ENCODE results near the gene SYNJ2.
"Not testable (repeated sequence)": the region's sequence is repeated elsewhere in the genome, so short reads cannot be mapped to it uniquely, and the experiment has no call there.

SYNJ2 gene

GRCh38 chr6:157959451-157960227 lies 22.0 kb upstream of the SYNJ2 start:
- no peak for DNase-seq

GRCh38 chr6:157961153-157961831 lies 20.4 kb upstream of the SYNJ2 start:
- DNase-seq = no peak

GRCh38 chr6:157961832-157962575 lies 19.7 kb upstream of the SYNJ2 start:
- DNase-seq = no peak

GRCh38 chr6:157962601-157963302 lies 18.9 kb upstream of the SYNJ2 start:
- DNase-seq = no peak

- no peak for DNase-seq
Observed at GRCh38 chr6:157964100-157964499, 17.6 kb upstream of the SYNJ2 start.

- DNase-seq = no peak
Observed at GRCh38 chr6:157965387-157965786, 16.3 kb upstream of the SYNJ2 start.

DNA sequence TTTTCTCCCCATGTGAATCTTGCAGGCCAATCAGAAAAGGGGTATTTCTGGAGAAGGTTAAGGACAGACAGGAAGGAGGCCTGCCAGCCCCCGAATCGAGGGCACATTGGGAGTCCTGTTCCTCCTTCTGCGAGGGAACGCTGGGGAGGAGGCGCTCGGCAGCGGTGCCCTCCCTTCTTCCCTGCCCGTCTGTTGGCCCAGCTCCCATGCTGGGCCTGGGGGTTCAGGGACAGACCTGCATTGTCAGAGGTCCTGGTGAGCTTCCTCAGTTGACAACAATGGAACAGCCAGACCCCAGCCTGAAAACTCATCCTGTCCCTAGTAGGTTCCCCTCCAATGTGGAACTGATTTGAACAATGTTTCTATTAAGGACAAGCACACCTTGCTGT lies 15.1 kb upstream of the SYNJ2 start:
- DNase-seq = no peak

GRCh38 chr6:157967020-157967419 lies 14.6 kb upstream of the SYNJ2 start:
- DNase-seq = no peak

DNA sequence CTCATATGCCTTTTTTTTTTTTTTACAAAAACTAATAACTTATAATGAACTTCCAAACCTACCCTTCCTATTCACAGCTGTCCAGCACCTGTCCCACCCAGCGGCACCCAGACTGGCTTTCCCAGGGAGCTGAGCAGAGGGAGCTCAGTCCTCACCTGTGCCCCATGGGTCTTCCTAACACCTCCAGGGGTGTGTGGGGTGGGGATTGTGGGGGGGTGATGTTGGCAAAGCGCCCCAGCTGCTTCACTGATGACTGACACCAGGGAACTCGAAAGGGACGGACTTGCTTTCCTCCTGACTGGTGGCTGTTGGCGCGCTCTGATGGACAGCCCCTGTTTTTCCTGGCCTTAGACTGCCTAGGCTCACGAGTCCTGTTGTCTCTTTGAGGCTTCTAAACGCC lies 14.2 kb upstream of the SYNJ2 start:
- no peak for DNase-seq

DNA sequence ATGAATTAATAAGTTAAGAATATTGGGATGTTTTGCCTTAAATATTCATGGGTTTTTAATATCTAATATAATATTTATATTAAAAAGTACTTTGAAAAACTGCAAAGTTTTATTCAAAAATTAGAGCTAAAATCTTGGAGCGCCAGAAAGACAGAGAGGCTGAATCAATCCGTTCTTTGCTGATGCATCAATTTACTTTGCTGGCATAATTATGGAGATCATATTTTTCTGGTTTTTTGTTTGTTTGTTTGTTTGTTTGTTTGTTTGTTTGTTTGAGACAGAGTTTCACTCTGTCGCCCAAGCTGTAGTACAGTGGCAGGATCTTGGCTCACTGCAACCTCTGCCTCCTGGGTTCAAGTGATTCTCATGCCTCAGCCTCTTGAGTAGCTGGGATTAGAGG lies 9.5 kb upstream of the SYNJ2 start:
- not testable (repeated sequence) for DNase-seq

DNA sequence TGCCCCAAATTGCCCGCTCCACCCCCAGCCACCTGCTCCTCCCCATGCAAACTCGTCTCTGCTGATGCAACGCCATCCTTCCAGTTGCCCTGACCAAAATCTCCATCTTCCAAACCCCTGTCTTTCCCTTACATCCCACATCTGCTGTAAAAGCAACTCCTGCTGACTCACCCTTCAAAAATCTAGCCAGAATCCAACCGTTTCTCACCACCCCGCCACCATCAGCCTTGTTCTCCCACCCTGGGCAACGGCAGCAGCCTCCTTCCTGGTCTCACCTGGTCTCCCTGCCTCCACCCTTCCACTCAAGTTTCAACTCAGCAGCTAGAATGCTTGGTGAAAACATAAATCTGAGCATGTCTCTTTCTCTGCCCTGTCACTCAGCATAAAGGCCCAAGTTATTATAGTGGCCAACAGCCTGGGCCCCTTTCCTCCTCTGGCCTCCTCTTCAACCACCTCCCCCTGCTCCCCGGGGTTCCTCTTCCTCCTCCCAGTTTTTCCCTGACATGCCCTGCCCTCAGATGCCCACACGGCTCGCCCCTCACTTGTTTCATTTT lies 7.2 kb upstream of the SYNJ2 start:
- DNase-seq = no peak

DNA sequence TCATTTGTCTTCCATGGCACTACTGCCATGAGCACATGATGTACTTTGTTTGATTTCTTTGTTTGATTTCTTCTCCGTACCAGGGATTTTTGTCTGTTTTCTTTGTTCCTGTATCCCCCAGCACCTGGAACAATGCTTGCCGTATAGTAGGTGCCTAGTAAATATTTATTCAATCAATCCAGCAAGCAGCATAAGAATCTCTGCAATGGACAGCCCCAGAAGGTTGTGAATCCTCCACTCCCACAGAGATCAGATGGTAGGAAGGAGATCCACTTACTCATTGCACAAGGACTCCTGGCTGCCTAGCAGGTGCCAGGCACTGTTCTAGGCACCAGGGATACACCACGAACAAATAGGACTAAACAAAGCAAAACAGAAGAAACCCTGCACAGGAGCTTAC lies 6.7 kb upstream of the SYNJ2 start:
- no peak for DNase-seq

- DNase-seq = no peak
Observed at GRCh38 chr6:157975456-157975855, 6.2 kb upstream of the SYNJ2 start.

DNA sequence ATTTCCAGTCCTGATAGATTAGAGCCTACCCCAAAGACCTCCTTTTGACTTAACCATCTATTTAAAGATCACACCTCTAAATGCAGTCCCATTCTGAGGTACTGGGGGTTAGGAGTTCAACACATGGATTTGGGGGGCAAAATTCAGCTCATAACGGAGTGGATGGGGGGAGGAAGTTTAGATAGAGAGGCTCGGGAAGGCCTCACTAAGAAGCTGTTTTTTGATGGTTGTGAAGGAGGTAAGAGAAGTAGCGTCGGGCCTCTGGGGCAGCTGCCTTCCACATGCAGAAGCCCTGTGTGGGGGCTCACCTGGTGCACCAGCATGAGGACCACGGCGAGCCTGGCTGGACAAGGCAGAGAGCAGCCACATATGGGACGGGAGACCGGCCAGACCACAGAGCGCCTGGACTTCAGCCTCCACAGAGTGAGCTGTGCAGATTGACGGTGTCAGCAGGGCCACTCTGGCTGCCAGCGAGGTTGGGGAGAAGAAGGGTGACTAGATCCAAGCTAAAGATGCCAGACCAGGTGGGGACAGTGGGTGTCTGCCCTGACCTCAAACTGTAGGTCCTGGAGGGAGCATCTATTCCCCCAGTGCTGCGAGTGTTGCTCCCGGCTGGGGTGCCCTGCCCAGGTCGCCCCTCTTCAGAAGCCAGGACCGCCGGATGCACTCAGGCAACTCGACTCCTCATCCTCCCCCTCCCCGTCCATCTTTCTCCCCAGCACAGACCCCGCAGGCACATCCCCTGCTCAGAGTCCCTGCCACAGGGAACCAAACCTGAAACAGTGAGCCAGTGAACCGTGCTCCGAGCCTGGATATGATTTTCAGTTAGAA lies 5.1 kb upstream of the SYNJ2 start:
- DNase-seq = no peak

GRCh38 chr6:157977176-157977804 lies 4.4 kb upstream of the SYNJ2 start:
- no peak for DNase-seq

DNA sequence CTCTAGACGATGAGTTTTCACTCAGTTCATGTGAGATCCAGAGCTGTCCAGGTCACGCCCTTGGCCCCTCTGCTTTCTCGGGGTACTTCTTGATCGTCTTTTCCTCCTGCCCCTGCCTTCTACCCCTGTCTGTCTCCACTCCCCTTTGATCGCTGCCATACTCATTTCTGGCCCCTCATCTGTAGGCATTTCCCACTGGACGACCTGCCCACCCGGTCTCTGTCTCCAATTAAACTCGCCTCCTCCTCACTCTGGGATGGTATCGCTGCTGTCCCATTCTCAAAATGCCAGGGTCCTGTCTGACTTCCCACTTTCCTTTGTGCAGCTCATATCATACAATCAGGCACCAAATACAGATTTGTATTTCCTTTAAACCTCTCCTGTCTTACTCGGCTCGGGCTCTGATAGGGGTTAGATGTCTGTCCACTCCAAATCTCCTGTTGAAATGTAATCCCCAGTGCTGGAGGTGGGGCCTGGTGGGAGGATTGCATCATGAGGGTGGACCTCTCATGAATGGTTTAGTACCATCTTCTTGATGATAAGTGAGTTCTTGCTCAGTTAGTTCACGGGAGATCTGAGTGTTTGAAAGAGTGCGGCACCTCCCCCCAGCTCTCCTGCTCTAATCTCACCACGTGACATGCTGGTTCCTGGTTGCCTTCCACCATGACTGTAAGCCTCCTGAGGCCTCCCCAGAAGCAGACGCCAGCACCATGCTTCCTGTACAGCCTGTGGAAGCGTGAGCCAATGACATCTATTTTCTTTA lies 3.5 kb upstream of the SYNJ2 start:
- DNase-seq = no peak

GRCh38 chr6:157980288-157981131 lies 1.2 kb upstream of the SYNJ2 start:
- no peak for DNase-seq

GRCh38 chr6:157981132-157981394 lies 600 bp upstream of the SYNJ2 start:
- no peak for DNase-seq

GRCh38 chr6:157982102-157982562 lies 469 bp downstream of the SYNJ2 start:
- no peak for DNase-seq

Measured in activated CD4-positive, alpha-beta T cell treated with anti-CD3 and anti-CD28 coated beads for 1 hour (primary cell).